ENCODE data around the gene PDE11A.

GRCh38 chr2:177882501-177882900 lies 190.1 kb downstream of the PDE11A start:
- TF ChIP-seq POLR2AphosphoS5 (IDR thresholded peaks at IDR 0.05): no peak
- no peak for TF ChIP-seq CTCF (IDR thresholded peaks at IDR 0.05)
- TF ChIP-seq POLR2A (IDR thresholded peaks at IDR 0.05; ENCODE audit: low read depth): no peak
- TF ChIP-seq EP300 (IDR thresholded peaks at IDR 0.05): no peak
